Measurements from ENCODE around the gene PDE3A.

PDE3A gene

DNA sequence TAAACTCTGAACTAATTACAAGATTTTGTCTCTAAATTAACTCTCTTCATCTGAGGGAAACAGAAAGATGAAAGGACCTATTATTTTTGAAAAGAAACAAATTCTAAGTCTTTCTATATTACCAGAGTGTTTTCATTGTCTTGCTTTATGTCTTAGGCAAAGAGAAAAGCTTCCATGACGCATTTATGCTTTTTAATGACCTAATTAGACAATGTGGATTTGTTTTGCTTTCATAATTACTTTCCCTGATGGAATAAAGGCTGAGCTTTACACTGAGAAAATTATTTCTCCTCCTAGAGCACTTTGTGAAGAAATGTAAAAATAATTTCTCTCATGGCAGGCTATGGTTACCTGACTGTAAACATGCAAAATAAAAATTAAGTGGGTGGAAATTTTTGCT is 188.8 kb downstream of the PDE3A start:
- H3K4me1 ChIP-seq (ENCODE audit: insufficient read depth, low read length): no peaks in the 10 kb centered on the region
- no peak overlapping the region for H3K4me3 ChIP-seq (ENCODE audit: low read length)
- H3K27me3 ChIP-seq (ENCODE audit: insufficient read depth, low read length): no peaks in the 10 kb centered on the region
- H3K9ac ChIP-seq (ENCODE audit: low read depth, low read length): no peak overlapping the region
- no peak overlapping the region for H3K27ac ChIP-seq (ENCODE audit: low read length)
- H3K36me3 ChIP-seq (ENCODE audit: insufficient read depth, low read depth, low read length): no peaks in the 10 kb centered on the region
- H3K9me3 ChIP-seq (ENCODE audit: insufficient read depth, low read depth, low read length): no peaks in the 10 kb centered on the region

GRCh38 chr12:20560935-20561334 is 192.6 kb downstream of the PDE3A start:
- Histone ChIP-seq H3K4me1 (ENCODE audit: insufficient read depth, low read length) (no peaks in the 10 kb centered on the region), H3K36me3 (ENCODE audit: insufficient read depth, low read depth, low read length) (no peaks in the 10 kb centered on the region), H3K9ac (ENCODE audit: low read depth, low read length) (no peak overlapping the region), H3K9me3 (ENCODE audit: insufficient read depth, low read depth, low read length) (no peaks in the 10 kb centered on the region), H3K27ac (ENCODE audit: low read length) (no peak overlapping the region), H3K4me3 (ENCODE audit: low read length) (no peak overlapping the region), H3K27me3 (ENCODE audit: insufficient read depth, low read length) (no peaks in the 10 kb centered on the region)

- no peaks in the 10 kb centered on the region for H3K36me3 ChIP-seq (ENCODE audit: insufficient read depth, low read depth, low read length)
- no peaks in the 10 kb centered on the region for H3K27me3 ChIP-seq (ENCODE audit: insufficient read depth, low read length)
- H3K9ac ChIP-seq (ENCODE audit: low read depth, low read length): no peak overlapping the region
- no peak overlapping the region for H3K27ac ChIP-seq (ENCODE audit: low read length)
- no peak overlapping the region for H3K4me3 ChIP-seq (ENCODE audit: low read length)
- H3K9me3 ChIP-seq (ENCODE audit: insufficient read depth, low read depth, low read length): no peaks in the 10 kb centered on the region
- H3K4me1 ChIP-seq (ENCODE audit: insufficient read depth, low read length): no peaks in the 10 kb centered on the region
Measured at GRCh38 chr12:20561871-20562270, 193.5 kb downstream of the PDE3A start.

DNA sequence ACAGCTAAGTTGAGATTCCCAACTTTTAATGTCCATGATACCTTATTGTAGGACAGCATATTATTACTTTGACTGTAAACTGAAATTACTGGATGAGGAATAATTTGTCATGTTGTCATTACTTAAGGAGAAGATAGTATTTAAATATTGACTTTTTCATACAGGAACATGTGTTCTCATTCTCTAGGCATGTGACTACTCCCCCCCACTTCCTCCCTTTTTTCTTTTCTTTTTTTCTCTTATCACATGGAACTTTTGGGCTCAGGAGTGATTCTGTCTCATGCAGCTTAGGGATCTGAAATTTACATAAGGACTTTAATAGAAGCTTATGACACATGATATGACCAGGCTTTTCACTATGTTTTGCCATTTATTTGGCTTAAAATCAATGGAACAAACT is 199.1 kb downstream of the PDE3A start:
- Histone ChIP-seq H3K4me1 (ENCODE audit: insufficient read depth, low read length) (no peaks in the 10 kb centered on the region), H3K36me3 (ENCODE audit: insufficient read depth, low read depth, low read length) (no peaks in the 10 kb centered on the region), H3K9me3 (ENCODE audit: insufficient read depth, low read depth, low read length) (no peaks in the 10 kb centered on the region), H3K27ac (ENCODE audit: low read length) (no peak overlapping the region), H3K9ac (ENCODE audit: low read depth, low read length) (no peak overlapping the region), H3K4me3 (ENCODE audit: low read length) (no peak overlapping the region), H3K27me3 (ENCODE audit: insufficient read depth, low read length) (no peaks in the 10 kb centered on the region)

DNA sequence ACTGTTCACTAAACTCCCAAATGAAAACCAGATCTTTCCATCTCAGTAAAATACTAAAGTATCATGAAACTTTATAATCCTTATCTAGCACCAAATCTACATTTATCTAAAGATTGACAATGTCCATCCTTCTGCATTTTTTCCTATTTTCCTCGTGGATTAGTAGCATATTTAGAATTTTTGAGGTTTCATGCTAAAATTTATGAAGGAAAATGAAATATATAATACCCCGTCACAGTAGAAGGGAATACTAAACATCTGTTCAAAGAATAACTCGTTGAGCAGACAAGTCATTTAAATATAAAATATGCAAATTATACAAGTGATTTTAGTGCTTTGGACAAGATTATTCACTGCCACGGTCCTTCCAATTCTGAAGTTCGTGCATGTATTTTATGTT is 204.1 kb downstream of the PDE3A start:
- no peak overlapping the region for H3K4me3 ChIP-seq (ENCODE audit: low read length)
- no peak overlapping the region for H3K27ac ChIP-seq (ENCODE audit: low read length)
- H3K9ac ChIP-seq (ENCODE audit: low read depth, low read length): no peak overlapping the region

GRCh38 chr12:20576528-20576927 is 208.2 kb downstream of the PDE3A start:
- Histone ChIP-seq H3K27ac (ENCODE audit: low read length) (no peak overlapping the region), H3K27me3 (ENCODE audit: insufficient read depth, low read length) (no peaks in the 10 kb centered on the region), H3K4me1 (ENCODE audit: insufficient read depth, low read length) (no peaks in the 10 kb centered on the region), H3K9ac (ENCODE audit: low read depth, low read length) (no peak overlapping the region), H3K9me3 (ENCODE audit: insufficient read depth, low read depth, low read length) (no peaks in the 10 kb centered on the region), H3K36me3 (ENCODE audit: insufficient read depth, low read depth, low read length) (no peaks in the 10 kb centered on the region), H3K4me3 (ENCODE audit: low read length) (no peak overlapping the region)

More for the DNA sequence above, 204.1 kb downstream of the PDE3A start:
- no peaks in the 10 kb centered on the region for H3K36me3 ChIP-seq (ENCODE audit: insufficient read depth, low read depth, low read length)
- no peaks in the 10 kb centered on the region for H3K27me3 ChIP-seq (ENCODE audit: insufficient read depth, low read length)
- no peaks in the 10 kb centered on the region for H3K4me1 ChIP-seq (ENCODE audit: insufficient read depth, low read length)
- no peaks in the 10 kb centered on the region for H3K9me3 ChIP-seq (ENCODE audit: insufficient read depth, low read depth, low read length)

- H3K27ac ChIP-seq (ENCODE audit: low read length): no peak overlapping the region
- no peaks in the 10 kb centered on the region for H3K27me3 ChIP-seq (ENCODE audit: insufficient read depth, low read length)
- H3K9me3 ChIP-seq (ENCODE audit: insufficient read depth, low read depth, low read length): no peaks in the 10 kb centered on the region
- H3K36me3 ChIP-seq (ENCODE audit: insufficient read depth, low read depth, low read length): no peaks in the 10 kb centered on the region
- no peak overlapping the region for H3K9ac ChIP-seq (ENCODE audit: low read depth, low read length)
- H3K4me1 ChIP-seq (ENCODE audit: insufficient read depth, low read length): no peaks in the 10 kb centered on the region
- no peak overlapping the region for H3K4me3 ChIP-seq (ENCODE audit: low read length)
Measured at GRCh38 chr12:20577054-20577453, 208.7 kb downstream of the PDE3A start.

- H3K27ac ChIP-seq (ENCODE audit: low read length): no peak overlapping the region
- H3K27me3 ChIP-seq (ENCODE audit: insufficient read depth, low read length): no peaks in the 10 kb centered on the region
- no peaks in the 10 kb centered on the region for H3K36me3 ChIP-seq (ENCODE audit: insufficient read depth, low read depth, low read length)
- H3K4me3 ChIP-seq (ENCODE audit: low read length): no peak overlapping the region
- no peak overlapping the region for H3K9ac ChIP-seq (ENCODE audit: low read depth, low read length)
- H3K9me3 ChIP-seq (ENCODE audit: insufficient read depth, low read depth, low read length): no peaks in the 10 kb centered on the region
- no peaks in the 10 kb centered on the region for H3K4me1 ChIP-seq (ENCODE audit: insufficient read depth, low read length)
Measured at GRCh38 chr12:20578142-20578541, 209.8 kb downstream of the PDE3A start.

- H3K9me3 ChIP-seq (ENCODE audit: insufficient read depth, low read depth, low read length): no peaks in the 10 kb centered on the region
- no peaks in the 10 kb centered on the region for H3K27me3 ChIP-seq (ENCODE audit: insufficient read depth, low read length)
- no peaks in the 10 kb centered on the region for H3K36me3 ChIP-seq (ENCODE audit: insufficient read depth, low read depth, low read length)
- no peak overlapping the region for H3K9ac ChIP-seq (ENCODE audit: low read depth, low read length)
- no peaks in the 10 kb centered on the region for H3K4me1 ChIP-seq (ENCODE audit: insufficient read depth, low read length)
- H3K4me3 ChIP-seq (ENCODE audit: low read length): no peak overlapping the region
- no peak overlapping the region for H3K27ac ChIP-seq (ENCODE audit: low read length)
Measured at GRCh38 chr12:20585055-20585625, 216.8 kb downstream of the PDE3A start.

- Histone ChIP-seq H3K27me3 (ENCODE audit: insufficient read depth, low read length) (no peaks in the 10 kb centered on the region), H3K27ac (ENCODE audit: low read length) (no peak overlapping the region), H3K4me1 (ENCODE audit: insufficient read depth, low read length) (no peaks in the 10 kb centered on the region), H3K36me3 (ENCODE audit: insufficient read depth, low read depth, low read length) (no peaks in the 10 kb centered on the region), H3K9me3 (ENCODE audit: insufficient read depth, low read depth, low read length) (no peaks in the 10 kb centered on the region), H3K9ac (ENCODE audit: low read depth, low read length) (no peak overlapping the region), H3K4me3 (ENCODE audit: low read length) (no peak overlapping the region)
Measured at GRCh38 chr12:20585913-20586312, 217.6 kb downstream of the PDE3A start.

- H3K4me3 ChIP-seq (ENCODE audit: low read length): no peak overlapping the region
- no peak overlapping the region for H3K27ac ChIP-seq (ENCODE audit: low read length)
- H3K4me1 ChIP-seq (ENCODE audit: insufficient read depth, low read length): no peaks in the 10 kb centered on the region; the same call in 1 of the 2 replicates
- no peaks in the 10 kb centered on the region for H3K36me3 ChIP-seq (ENCODE audit: insufficient read depth, low read depth, low read length)
- H3K9ac ChIP-seq (ENCODE audit: low read depth, low read length): no peak overlapping the region
- H3K9me3 ChIP-seq (ENCODE audit: insufficient read depth, low read depth, low read length): no peaks in the 10 kb centered on the region
- H3K27me3 ChIP-seq (ENCODE audit: insufficient read depth, low read length): no peaks in the 10 kb centered on the region
Measured at GRCh38 chr12:20588042-20588441, 219.7 kb downstream of the PDE3A start.

- Histone ChIP-seq H3K27ac (ENCODE audit: low read length) (no peak overlapping the region), H3K9me3 (ENCODE audit: insufficient read depth, low read depth, low read length) (no peaks in the 10 kb centered on the region), H3K4me3 (ENCODE audit: low read length) (no peak overlapping the region), H3K36me3 (ENCODE audit: insufficient read depth, low read depth, low read length) (no peaks in the 10 kb centered on the region), H3K4me1 (ENCODE audit: insufficient read depth, low read length) (no peaks in the 10 kb centered on the region; the same call in 1 of the 2 replicates), H3K27me3 (ENCODE audit: insufficient read depth, low read length) (no peaks in the 10 kb centered on the region), H3K9ac (ENCODE audit: low read depth, low read length) (no peak overlapping the region)
Measured at GRCh38 chr12:20590570-20590969, 222.2 kb downstream of the PDE3A start.

Data from iPS-20b (cell line).